Measurements from ENCODE around the gene UQCC2.
A peak's percentile ranks its signal among the peaks of the same experiment; 100 is the strongest.

UQCC2 gene

DNA sequence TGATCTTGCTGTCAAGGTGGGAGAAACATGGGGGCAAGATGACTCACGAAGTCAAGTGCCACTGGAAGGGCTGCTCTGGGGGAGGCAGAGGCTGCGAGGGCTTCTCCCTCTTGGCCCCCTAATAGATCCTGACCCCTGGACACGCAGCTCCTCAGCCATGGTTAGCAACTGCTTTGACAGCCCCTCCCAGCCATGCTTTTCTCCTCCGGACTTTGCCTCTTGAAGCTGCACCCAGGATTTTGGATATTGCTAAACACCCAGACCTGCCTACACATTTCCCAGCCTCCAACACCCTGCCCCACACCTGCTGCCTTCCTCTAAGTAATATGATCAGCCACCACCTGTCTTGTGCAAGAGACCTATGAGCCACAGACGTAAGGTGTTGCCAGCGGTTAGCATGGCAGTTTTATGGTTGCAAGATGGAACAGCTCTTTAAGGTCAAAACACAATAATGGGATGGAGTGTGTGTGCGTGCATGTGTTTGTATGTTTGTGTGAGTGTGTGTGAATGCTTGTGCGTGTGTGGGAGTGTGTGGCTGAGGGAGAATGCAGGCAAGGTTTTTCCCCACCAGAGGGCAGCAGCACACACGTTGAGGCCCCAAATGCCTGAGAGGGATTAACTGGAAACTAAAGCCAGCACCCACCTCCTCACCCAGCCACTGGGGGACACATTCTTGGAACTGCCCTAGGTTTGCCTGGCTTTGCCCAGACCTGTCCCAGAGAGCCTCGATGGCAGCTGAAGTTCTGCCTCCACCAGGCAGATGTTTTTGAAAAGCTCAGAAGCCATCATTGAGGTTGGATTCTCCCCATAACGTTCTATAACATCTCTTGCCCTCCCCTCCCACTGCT, 32.7 kb upstream of the UQCC2 start:
- DNase-seq (ENCODE audit: low read depth): peak; percentile 62

DNA sequence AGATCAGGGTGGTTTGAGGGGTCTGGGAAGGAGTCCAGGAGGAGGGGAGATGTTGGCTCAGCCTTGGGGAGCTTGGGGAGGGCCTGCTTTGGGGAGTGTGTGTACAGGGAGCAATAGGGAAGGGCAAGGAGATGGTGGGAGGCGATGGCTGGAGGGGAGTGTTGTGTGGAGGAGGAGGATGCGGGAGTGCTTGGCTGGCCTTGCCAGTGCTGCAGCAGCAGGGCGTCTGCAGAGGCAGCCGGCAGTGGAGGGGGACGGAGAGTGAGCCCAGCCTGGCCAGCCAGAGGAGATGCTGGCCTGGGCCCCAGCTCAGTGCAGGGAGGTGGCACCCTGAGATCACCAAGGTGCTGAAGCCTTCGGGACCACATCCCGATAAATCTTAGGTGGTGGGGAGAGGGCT, 31.3 kb upstream of the UQCC2 start:
- DNase-seq (ENCODE audit: low read depth): no peak

DNA sequence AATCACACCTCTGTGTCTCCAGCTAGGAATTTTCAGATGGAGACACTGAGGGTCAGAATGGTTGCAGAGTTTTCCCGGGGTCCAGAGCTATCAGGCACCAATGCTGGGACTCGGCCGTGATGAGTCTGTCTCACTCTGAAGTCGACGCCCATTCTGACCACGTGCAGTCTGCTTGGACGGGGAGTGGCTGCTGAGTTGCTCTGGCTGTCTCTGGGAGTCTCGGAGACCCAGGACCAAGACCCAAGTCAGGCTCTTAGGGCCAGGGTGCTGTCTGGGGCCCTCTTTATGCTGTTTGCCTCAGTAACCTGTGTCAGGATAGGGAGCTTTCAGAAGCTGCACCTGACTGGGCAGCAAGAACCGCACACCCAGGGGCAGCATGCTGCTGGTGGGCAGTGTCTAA, 30.6 kb upstream of the UQCC2 start:
- no peak for DNase-seq (ENCODE audit: low read depth)

DNA sequence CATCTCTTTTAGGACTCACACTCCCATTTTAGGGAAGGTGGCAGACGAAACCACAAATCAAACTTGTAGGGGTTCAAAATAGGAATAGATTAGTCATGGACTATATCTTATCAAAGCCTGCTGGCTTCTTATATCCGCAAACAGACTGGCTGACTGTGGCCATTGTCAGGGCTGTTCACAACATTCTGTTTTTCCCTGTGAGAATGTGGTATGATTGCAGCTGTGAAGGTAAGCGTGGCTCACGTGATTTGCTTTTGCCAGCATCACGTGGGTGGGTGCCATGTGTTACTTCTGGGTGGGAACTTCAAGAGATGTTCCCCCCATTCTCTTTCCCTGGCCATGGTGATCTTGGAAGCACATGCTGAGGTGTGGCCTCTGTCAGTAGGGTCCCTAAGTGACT, 29.3 kb upstream of the UQCC2 start:
- DNase-seq (ENCODE audit: low read depth): no peak

DNA sequence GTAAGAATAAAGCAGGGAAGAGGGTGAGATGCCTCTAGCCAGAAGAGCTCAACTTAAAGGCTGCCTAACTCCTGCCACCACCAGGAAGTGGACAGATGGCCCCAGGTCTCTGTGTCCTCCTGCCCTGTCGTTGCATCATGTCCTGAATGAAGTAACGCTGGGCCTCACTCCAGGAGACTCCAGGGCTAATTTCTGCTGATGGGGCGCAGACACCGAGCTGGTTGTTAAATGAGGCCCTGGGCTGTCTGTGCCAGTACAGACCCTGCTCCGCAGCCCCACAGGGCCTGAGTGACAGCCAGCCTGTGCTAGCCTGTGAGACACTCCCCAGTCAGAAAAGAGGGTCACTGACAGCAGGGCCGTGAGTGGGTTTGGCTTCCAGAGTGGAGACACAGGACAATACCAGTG, 28.7 kb upstream of the UQCC2 start:
- DNase-seq (ENCODE audit: low read depth): no peak

DNA sequence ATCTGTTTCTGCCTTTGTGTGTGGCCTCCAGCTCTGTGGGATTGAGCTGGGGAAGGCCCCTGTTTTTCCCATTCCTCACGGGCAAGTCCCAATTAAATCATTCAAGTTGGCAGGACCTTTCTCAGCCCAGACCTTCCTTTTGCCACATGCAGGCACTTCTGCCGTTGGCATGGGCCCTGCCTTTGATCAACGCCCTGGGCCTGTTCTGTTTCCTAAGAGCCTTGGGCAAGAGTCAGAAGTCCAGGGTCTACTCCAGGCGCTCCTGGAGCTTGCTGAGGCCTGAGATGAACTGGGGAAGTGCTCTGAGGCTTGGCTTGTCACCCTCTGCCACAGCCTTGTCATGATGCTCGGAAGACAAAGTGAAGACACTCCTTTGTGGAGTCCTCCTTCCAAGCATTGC, 28.1 kb upstream of the UQCC2 start:
- no peak for DNase-seq (ENCODE audit: low read depth)

DNA sequence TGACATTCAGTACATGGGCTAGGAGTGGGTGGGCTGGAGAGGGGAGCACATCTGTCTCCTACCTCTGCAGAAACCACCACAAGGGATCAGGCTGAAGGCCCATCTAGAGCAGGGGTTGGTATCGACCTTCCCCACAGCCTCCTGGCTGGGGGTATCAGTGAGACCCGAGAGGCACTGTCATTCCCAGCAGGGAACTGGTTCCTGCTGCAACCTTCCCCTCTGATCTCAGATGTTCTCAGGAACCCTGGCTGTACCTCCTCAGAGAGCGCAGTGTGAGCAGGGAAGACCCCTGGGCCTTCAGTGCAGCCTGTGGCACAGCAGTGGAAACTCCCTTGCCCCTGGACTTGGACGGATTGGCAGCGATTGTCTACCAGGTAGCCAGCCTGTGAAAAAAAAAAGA, 27.4 kb upstream of the UQCC2 start:
- no peak for DNase-seq (ENCODE audit: low read depth)

DNA sequence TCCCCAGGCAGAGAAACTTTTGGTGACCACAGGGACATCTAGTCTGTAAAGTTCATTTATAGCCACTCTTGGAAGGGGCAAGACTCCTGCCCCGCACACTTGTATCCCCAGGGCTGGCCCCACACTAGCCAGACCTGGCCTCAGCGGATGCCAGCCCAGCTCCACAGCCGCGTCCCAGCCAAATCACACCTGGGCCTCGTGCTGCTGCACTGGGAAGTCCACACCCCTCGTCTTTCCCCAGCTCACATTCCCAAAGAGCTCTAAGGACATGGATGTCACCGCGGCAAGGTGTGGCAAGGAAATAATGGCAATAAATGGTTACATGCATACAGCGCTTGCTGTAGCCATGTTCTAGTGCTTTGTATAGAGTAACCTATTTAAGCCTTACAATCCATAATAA, 26.7 kb upstream of the UQCC2 start:
- DNase-seq (ENCODE audit: low read depth): no peak

DNA sequence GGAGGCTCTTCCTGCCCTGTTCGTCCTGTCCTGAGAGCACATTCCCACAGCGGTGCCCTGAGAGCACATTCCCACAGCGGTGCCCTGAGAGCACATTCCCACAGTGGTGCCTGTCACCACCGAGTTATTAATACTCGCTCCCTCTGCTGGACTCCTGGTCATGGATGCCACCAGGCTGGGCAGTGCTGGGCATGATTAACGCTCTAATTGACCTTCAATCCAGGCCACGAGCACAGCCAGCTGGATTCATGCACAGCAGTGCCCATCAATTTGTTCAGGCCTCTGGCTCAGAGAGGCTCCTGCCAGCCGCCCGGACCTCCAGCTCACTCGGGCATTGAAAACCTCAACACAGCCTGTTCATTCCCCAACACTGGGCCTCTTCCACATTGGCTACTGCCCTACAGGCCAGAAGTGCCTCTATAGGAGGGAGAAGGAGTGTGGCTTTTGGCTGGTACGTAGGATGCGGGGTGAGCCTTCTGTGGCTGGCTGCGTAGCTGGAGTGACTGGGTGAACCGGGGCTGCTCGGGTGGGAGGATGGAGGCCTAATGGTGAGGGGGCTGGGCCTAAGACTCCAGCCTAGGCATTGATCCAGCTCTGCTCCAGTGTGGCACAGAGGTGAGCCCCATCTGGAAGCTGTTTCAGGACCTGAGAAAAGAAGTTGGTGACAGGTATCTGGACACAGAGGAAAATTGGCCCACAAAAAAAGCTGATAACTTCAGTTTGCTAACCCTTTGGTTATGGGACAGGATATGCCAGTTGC, 25.9 kb upstream of the UQCC2 start:
- DNase-seq (ENCODE audit: low read depth): no peak

DNA sequence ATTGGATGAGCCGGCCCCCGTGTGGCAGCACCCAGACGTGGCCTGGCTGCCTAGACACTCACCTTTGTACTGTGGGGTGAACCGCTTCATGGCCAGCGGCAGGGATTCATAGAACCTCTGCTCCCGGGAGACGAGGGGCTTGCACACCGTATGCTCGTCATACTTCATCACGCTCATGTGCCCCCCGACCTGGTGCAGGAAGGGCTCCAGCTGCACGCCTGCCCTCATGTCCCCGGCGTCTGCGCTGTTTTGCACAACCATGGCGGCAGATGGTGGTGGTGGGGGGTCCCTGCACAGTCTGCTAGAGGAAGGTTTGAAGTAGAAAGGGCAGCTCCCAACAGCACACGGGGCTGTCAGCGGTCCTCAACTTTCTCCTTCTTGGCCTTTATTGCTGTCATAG, 23.7 kb upstream of the UQCC2 start:
- DNase-seq (ENCODE audit: low read depth): no peak

DNA sequence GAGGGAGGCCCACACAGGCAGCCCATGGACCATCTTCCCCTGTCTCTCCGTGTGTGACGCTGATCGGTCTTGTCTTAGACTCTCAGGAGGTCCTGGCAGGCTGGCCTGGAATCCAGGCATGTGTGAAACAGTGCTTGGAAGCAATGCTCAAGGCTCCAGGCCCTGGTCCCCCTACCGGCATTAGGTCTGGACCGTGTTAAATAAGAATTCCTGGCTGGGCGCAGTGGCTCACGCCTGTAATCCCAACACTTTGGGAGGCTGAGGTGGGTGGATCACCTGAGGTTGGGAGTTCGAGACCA, 22.2 kb upstream of the UQCC2 start:
- DNase-seq (ENCODE audit: low read depth): no peak

DNA sequence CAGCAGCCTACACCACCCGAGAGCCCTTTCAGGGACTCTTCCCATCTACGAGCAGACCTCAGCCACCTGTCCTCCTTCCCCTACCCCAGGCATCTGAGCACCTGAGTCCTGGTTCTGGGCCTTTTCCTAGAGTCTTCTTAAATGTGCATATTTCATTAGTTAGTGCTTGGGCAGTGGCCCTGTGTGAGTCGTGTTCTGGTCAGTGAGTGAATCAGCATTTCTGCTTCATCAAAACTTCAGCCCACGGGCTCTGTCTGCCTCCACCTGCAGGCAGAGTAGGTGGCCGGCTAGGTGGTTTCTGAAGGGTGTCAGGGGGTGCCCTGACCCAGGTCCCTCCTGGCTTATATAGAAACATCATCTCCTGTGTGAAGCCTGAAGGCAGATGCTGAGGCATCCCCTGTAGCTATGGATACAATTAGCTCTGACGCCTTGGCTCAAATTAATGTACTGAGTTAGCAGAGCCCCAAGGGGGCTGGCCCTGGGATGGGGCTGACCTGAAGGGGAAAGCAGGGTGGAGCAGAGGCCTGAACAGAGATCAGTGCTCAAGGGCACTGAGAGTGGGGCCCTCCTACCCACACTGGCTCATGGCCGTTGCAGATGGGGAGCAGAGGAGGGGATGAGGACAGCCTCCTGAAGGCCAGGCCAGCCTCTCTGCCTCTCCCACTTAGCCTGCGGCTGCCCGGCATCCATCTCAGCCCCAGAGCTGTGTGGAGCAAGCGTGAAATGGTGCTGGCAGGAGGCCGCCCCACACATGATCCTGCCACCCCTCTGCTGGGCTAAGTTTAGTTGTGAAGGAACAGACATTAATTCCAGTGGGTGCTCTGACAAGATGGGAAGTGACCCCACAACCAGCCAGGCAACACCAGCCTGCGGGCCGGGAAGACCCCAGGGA, 21.6 kb upstream of the UQCC2 start:
- no peak for DNase-seq (ENCODE audit: low read depth)

DNA sequence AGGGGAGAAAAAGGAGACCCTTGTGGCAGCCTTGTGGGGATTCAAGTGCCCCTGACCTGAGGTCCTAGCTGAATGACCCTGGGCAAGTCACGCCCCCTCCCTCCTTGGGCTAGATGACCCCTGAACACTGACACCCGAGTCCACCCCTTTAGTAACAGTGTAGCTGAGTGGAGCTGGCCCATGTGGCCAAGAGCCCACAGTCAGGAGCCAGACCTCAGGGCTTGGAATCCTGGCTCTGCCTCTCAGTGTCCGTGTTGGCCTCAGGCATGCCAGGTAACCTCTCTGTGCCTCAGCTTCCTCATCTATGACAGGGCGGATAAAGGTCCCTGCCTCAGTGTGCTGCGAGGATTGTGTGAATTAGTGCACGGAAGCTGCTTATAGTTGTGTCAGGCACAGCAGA, 20.9 kb upstream of the UQCC2 start:
- no peak for DNase-seq (ENCODE audit: low read depth)

DNA sequence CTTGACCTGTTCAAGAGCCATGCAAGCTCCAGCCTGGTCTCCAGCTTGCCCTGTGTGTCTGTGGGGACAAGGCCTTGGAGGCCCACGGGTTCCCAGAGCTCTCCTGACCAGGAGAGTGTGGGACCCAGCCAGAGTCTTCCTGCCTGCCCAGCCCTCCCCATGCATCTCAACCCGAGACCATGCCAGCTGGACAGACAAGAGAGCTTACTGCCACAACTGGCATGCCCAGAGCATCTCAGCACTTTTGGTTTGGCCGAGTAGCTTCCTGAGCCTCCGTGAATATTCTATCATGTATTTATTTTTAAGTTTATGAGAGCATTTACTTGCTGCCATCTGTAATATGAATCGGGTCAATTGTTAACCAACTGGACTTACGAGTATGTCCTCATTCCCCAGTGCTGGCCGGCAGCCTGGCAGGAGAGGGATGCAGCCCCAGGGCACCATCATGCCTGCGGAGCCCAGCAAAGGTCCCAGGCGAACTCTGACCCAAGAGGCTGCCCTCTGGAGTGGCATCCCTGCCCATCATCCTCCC, 20.3 kb upstream of the UQCC2 start:
- DNase-seq (ENCODE audit: low read depth): no peak

DNA sequence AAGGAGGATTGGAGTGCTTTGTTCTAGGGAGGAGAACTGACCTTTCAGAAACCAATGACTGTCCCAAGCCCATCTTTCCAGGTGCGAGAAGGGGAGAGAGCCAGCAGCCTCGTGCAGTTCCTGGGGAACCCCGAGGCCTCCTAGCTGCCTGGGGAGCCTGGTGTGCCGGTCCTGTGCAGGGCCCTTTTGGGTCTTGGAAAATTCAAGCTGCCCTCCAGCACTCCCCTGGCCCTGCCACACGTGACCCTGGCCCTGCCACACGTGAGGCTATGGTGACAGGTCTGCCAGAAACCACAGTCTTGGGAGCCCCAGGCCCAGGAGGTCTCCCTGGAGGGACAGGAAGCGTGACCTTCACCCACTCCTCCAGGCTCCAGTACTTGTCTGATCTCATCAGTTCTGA, 19.5 kb upstream of the UQCC2 start:
- no peak for DNase-seq (ENCODE audit: low read depth)

DNA sequence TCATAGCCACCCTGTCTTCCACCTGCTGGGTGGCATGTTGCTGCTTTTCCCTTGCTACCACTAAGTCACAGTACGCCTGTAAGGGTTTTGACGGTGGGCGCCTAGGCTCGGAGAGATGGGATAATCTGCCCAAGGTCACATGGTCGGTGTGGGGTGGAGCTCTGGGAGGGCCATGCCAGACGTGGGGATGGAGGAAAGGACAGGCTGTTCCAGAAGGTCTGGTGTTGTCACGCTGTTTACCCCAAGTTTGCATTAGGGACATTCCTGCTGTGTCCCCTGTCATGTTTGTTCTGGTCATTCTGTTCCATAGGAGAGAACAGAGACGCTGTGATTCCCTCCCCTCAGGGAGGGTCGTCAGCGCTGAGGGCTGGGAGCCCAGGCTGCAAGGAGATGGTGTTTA, 19.1 kb upstream of the UQCC2 start:
- no peak for DNase-seq (ENCODE audit: low read depth)

DNA sequence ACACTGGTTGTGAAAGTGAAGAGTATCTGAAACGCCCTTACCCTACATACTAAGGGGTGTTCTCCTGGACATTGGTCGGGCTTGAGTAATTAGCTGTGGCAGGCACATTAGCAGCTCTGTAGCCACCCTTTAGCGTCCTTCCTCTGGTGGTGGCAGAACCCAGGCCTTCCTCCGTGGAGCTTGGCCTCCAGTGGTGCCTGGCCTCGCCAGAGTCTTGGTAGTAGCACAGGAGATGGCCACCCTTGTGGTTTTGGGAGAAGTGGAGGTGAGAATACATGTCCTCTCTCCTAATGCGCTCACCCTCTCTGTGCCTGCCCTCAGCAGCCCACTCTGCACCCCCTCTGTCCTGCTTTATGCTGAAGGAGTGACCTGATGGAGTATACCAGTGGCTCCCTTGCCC, 17.6 kb upstream of the UQCC2 start:
- no peak for DNase-seq (ENCODE audit: low read depth)

DNA sequence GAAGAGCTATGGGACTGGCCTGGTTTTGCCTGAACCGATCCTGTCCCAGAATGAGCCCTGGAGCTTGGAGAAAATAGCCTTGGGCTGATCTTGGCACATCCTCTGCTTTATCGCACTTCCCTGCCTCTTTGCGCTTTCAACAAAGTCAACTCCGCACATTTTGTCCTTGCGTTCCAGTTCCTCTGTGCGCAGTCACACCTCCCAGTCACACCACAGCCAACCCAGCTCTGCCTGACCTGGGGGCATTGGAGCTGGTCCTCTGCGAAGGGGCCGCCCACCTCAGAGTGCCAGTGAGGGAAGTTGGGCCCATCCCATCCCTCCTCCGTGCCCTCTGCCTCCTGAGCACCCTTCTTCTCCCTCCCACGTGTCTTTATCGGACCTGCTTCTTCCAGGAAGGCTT, 16.9 kb upstream of the UQCC2 start:
- no peak for DNase-seq (ENCODE audit: low read depth)

DNA sequence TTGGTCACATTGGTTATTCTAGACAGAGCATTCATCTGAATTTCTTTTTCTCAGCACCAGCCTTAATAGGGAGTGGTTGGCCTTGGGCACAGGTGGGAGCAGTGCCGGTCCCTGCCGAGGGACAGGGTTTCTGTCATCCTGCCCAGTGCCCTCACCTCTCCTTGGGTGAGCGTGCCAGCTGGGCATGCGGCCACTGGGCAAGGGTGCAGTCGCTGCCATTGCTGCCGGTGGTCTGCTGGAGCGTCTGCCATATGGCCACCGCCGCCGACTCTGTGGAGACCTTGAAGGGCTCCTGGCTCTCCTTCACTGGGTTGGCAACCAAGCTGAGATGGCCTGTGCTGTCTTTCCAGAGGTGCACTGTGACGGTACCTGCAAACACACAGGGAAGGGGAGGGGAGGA, 16.4 kb upstream of the UQCC2 start:
- no peak for DNase-seq (ENCODE audit: low read depth)

DNA sequence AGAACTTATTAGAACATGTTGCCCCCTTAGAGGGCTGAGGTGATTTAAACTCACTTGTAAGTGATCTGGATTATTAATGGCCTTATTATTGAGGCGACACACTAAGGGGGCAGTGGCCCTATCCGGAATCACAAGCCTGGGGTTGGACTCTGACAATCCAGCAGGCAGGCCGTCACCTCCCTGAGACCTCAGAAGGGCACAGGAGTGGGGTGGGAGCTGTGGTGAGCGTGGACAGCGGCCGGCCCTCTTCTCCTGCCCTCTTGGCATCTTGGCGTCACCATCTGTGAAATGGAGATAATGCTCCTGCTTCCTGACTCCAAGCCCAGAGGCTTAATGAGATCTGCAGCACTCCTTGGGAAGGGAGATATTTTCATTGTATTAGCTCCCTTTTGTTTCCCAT, 15.6 kb upstream of the UQCC2 start:
- DNase-seq (ENCODE audit: low read depth): no peak

DNA sequence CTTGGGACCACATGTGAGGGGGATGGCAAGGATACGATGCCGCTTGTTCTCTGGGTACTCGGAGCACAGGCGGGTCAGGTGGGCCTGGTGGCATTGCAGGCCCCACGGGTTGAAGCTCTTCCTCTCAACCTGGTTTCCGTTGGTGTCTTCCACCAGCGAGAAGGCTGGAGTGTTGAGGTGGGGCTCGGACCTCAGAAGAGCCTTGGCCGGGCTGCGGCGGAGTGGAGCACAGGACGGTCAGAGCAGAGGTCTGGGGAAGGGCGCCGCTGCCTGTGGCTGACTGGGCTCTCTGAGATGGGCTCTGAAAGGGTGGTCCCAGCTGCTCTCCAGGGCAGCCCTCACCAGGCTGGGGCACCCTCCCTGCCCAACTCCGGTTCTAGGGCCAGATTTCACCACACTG, 15.2 kb upstream of the UQCC2 start:
- no peak for DNase-seq (ENCODE audit: low read depth)

DNA sequence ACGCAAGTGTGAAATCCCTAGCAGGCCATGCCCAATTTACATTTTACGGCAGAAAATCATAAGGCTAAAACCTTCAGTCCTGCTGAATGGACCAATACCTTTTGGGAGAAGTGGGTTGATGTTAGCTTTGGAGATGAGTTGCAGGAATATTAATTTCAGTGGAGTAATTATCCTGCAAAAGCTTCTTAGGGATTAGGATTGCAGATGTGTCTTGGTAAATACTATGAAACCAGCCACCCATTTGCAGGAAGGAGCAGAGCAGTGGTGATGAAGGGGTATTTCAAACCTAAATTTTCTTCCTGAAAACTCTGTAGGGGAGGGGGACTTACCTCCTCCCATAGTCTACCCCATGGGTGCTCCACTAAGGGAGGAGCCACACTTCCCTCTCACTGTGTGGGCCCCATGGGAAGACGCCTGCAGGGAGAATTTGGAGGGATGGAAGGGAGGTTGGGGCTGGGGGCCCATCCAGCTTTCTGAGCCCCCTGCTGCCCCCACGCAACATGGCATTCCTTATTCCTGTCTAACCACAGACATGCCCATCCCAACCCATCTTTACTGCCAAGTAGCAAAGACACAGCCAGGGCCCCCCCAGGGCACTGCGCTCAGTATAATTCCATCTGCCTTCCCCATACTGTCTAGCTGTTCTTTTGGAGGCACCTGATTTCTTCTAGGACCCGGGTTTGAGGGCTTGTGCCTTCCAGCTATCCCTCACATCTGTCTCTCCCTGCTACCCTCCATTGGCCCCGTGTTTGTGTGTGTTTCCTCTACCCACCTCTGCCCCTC, 14.6 kb upstream of the UQCC2 start:
- DNase-seq (ENCODE audit: low read depth): no peak

Data from stimulated activated CD8-positive, alpha-beta memory T cell treated with anti-CD3 and anti-CD28 coated beads, Interleukin-4, amount 100 ng/mL, for 24 hours (primary cell).